ENCODE data around the gene LILRA5. TPM values are rescaled to one million over a fixed set of nuclear protein-coding genes. Genes with fewer than 3 reads are reported as not detected.
"Not testable (repeated sequence)": the region's sequence is repeated elsewhere in the genome, so short reads cannot be mapped to it uniquely, and the experiment has no call there.

The LILRA5 gene
- total and polyA plus RNA-seq, 2 donors: 1.5 to 9.2 TPM

- Histone ChIP-seq H3K4me1 (ENCODE audit: control insufficient read depth in 2 of 2, insufficient read depth in 2 of 2, low read length in 2 of 2) (no peaks in the 10 kb centered on the region), H3K27ac (ENCODE audit: low read depth in 1 of 2, low read length in 1 of 2) (no peak overlapping the region), H3K9me3 (ENCODE audit: control insufficient read depth in 2 of 2, insufficient read depth in 1 of 2, low read length in 1 of 2) (no peaks in the 10 kb centered on the region), H3K4me3 (ENCODE audit: low read length in 2 of 2) (no peak overlapping the region), H3K27me3 (ENCODE audit: control insufficient read depth in 2 of 2, insufficient read depth in 1 of 2, low read length in 1 of 2) (no peaks in the 10 kb centered on the region), H3K36me3 (ENCODE audit: control insufficient read depth in 2 of 2, insufficient read depth in 2 of 2, low read length in 1 of 2) (no peaks in the 10 kb centered on the region)
- 84% methylated on average over 12 of the region's 12 CpGs for WGBS
- DNase-seq (ENCODE audit: low read depth in 6 of 9, low spot score in 9 of 9): no peak
Observed at GRCh38 chr19:54335979-54336892, 23.3 kb upstream of the LILRA5 start.

GRCh38 chr19:54335164-54335563 is 22.2 kb upstream of the LILRA5 start:
- Histone ChIP-seq H3K9me3 (ENCODE audit: control insufficient read depth in 2 of 2, insufficient read depth in 1 of 2, low read length in 1 of 2) (no peaks in the 10 kb centered on the region), H3K4me1 (ENCODE audit: control insufficient read depth in 2 of 2, insufficient read depth in 2 of 2, low read length in 2 of 2) (no peaks in the 10 kb centered on the region), H3K27me3 (ENCODE audit: control insufficient read depth in 2 of 2, insufficient read depth in 1 of 2, low read length in 1 of 2) (no peaks in the 10 kb centered on the region), H3K4me3 (ENCODE audit: low read length in 2 of 2) (no peak overlapping the region), H3K36me3 (ENCODE audit: control insufficient read depth in 2 of 2, insufficient read depth in 2 of 2, low read length in 1 of 2) (no peaks in the 10 kb centered on the region), H3K27ac (ENCODE audit: low read depth in 1 of 2, low read length in 1 of 2) (no peak overlapping the region)
- no peak for DNase-seq (ENCODE audit: low read depth in 6 of 9, low spot score in 9 of 9)
- WGBS: 82% methylated on average over 5 of the region's 5 CpGs

DNA sequence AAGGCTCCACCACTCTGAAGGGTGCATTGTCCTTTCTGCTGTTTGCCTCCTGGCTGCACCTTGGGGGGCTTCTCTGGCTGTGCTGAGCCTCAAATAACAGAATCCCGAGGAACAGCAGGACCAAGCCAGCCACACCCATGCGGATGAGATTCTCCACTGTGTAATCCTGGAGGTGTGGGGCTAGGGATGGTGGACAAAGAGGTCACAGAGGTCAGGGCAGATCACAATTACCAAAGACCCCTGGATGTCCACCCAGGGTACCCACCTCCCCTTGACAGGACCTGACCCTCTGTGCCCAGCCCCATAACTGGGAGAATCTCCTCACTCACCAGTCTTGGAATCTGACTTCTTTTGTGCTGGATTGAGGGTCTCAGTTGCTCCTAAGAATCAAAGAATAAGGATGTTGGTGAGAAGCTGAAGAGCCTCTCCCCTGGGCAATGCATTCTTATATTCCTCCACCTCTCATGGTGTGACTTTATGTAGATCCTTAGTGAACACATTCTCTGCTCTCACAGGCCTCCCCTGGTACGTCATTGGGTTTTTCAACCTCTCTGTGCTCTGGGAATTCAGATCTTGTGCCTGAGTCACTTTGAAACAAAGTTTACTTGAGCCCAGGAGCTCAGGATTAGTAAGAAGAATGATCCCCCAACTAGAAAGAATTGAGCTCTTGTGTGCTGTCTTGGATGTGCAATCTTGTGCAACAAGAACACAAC is 20.8 kb upstream of the LILRA5 start:
- 95% methylated on average over 3 of the region's 3 CpGs for WGBS
- no peak overlapping the region for H3K4me3 ChIP-seq (ENCODE audit: low read length in 2 of 2)
- no peak overlapping the region for H3K27ac ChIP-seq (ENCODE audit: low read depth in 1 of 2, low read length in 1 of 2)
- DNase-seq (ENCODE audit: low read depth in 6 of 9, low spot score in 9 of 9): no peak
- no peaks in the 10 kb centered on the region for H3K27me3 ChIP-seq (ENCODE audit: control insufficient read depth in 2 of 2, insufficient read depth in 1 of 2, low read length in 1 of 2)
- no peaks in the 10 kb centered on the region for H3K9me3 ChIP-seq (ENCODE audit: control insufficient read depth in 2 of 2, insufficient read depth in 1 of 2, low read length in 1 of 2)
- no peaks in the 10 kb centered on the region for H3K36me3 ChIP-seq (ENCODE audit: control insufficient read depth in 2 of 2, insufficient read depth in 2 of 2, low read length in 1 of 2)
- no peaks in the 10 kb centered on the region for H3K4me1 ChIP-seq (ENCODE audit: control insufficient read depth in 2 of 2, insufficient read depth in 2 of 2, low read length in 2 of 2)

- no peaks in the 10 kb centered on the region for H3K9me3 ChIP-seq (ENCODE audit: control insufficient read depth in 2 of 2, insufficient read depth in 1 of 2, low read length in 1 of 2)
- no peaks in the 10 kb centered on the region for H3K27me3 ChIP-seq (ENCODE audit: control insufficient read depth in 2 of 2, insufficient read depth in 1 of 2, low read length in 1 of 2)
- no peak for DNase-seq (ENCODE audit: low read depth in 6 of 9, low spot score in 9 of 9)
- no peak overlapping the region for H3K4me3 ChIP-seq (ENCODE audit: low read length in 2 of 2)
- no peak overlapping the region for H3K27ac ChIP-seq (ENCODE audit: low read depth in 1 of 2, low read length in 1 of 2)
- no peaks in the 10 kb centered on the region for H3K4me1 ChIP-seq (ENCODE audit: control insufficient read depth in 2 of 2, insufficient read depth in 2 of 2, low read length in 2 of 2)
- H3K36me3 ChIP-seq (ENCODE audit: control insufficient read depth in 2 of 2, insufficient read depth in 2 of 2, low read length in 1 of 2): no peaks in the 10 kb centered on the region
- 95% methylated on average over 7 of the region's 7 CpGs for WGBS
Observed at GRCh38 chr19:54332149-54332548, 19.2 kb upstream of the LILRA5 start.

DNA sequence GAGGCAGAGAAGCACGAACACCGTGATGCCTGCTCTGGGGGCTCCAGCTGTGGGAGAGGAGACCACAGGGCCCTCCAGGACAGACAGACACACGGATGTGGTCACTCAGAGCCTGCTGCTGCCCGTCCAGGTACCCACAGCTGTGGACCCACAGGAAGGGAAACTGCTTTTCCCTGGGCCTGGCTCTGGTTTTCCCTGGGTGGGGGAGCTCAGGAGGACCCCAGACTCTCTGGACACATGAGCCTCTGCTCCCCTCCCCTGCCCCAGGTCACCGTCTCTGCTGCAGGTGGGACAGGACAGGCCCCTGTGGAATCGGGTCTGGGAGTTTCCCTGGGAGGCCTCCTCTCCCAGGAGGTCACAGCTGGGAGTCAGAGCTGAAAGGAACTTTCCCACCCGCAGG is 18.7 kb upstream of the LILRA5 start:
- Histone ChIP-seq H3K36me3 (ENCODE audit: control insufficient read depth in 2 of 2, insufficient read depth in 2 of 2, low read length in 1 of 2) (no peaks in the 10 kb centered on the region), H3K27ac (ENCODE audit: low read depth in 1 of 2, low read length in 1 of 2) (no peak overlapping the region), H3K4me1 (ENCODE audit: control insufficient read depth in 2 of 2, insufficient read depth in 2 of 2, low read length in 2 of 2) (no peaks in the 10 kb centered on the region), H3K4me3 (ENCODE audit: low read length in 2 of 2) (no peak overlapping the region), H3K9me3 (ENCODE audit: control insufficient read depth in 2 of 2, insufficient read depth in 1 of 2, low read length in 1 of 2) (no peaks in the 10 kb centered on the region), H3K27me3 (ENCODE audit: control insufficient read depth in 2 of 2, insufficient read depth in 1 of 2, low read length in 1 of 2) (no peaks in the 10 kb centered on the region)
- no peak for DNase-seq (ENCODE audit: low read depth in 6 of 9, low spot score in 9 of 9)
- 95% methylated on average over 7 of the region's 7 CpGs for WGBS

DNA sequence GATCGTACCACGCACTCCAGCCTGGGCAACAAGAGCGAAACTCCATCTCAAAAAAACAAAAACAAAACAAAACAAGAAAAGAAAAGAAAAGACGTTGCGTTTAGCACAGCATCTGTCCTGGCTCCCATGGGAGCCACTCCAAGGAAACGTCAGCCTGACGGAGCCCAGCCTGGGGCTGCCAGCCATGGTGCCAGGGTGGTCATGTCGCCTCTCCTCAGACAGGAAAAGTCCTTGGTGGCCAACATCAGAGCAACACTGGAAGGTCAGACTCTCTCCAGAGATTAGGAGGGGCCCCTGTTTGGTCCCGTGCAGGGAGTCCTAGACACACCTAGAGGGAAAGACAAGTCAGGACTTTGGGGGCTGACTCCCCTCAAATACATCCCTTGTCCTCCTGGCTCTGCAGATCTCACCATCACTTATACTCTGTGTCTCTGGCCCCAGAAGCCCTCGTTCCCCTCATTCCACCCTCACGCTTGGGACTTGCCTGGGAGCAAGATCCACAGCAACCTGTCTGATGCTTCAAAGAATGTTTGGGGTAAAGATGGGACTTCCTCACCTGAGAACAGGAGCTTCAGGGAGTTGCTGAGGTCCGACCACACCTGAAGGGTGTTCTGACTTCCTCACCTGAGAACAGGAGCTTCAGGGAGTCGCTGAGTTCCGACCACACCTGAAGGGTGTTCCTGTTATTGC is 16.7 kb upstream of the LILRA5 start:
- no peak for DNase-seq (ENCODE audit: low read depth in 6 of 9, low spot score in 9 of 9)
- H3K36me3 ChIP-seq (ENCODE audit: control insufficient read depth in 2 of 2, insufficient read depth in 2 of 2, low read length in 1 of 2): no peaks in the 10 kb centered on the region
- H3K4me1 ChIP-seq (ENCODE audit: control insufficient read depth in 2 of 2, insufficient read depth in 2 of 2, low read length in 2 of 2): peaks cover 4 to 9% of the 10 kb centered on the region in 2 donors
- WGBS: 95% methylated on average over 14 of the region's 14 CpGs
- no peak overlapping the region for H3K4me3 ChIP-seq (ENCODE audit: low read length in 2 of 2)
- no peak overlapping the region for H3K27ac ChIP-seq (ENCODE audit: low read depth in 1 of 2, low read length in 1 of 2)
- H3K9me3 ChIP-seq (ENCODE audit: control insufficient read depth in 2 of 2, insufficient read depth in 1 of 2, low read length in 1 of 2): no peaks in the 10 kb centered on the region
- H3K27me3 ChIP-seq (ENCODE audit: control insufficient read depth in 2 of 2, insufficient read depth in 1 of 2, low read length in 1 of 2): no peaks in the 10 kb centered on the region

DNA sequence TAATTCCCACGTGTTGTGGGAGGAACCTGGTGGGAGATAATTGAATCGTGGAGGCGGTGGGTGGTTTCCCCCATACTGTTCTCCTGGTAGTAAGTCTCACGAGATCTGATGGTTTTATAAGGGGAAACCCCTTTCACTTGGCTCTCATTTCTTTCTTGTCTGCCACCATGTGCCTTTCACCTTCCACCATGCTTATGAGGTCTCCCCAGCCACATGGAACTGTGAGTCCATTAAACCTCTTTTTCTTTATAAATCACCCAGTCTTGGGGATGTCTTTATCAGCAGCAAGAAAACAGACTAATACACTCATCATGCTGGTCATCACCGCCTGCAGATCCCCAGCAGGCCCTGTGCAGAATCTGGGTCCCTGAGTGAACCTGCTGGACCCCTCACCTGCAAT is 15.8 kb upstream of the LILRA5 start:
- not testable (repeated sequence) for H3K27ac ChIP-seq (ENCODE audit: low read depth in 1 of 2, low read length in 1 of 2); DNase-seq (ENCODE audit: low read depth in 6 of 9, low spot score in 9 of 9); H3K9me3 ChIP-seq (ENCODE audit: control insufficient read depth in 2 of 2, insufficient read depth in 1 of 2, low read length in 1 of 2); H3K27me3 ChIP-seq (ENCODE audit: control insufficient read depth in 2 of 2, insufficient read depth in 1 of 2, low read length in 1 of 2); H3K4me1 ChIP-seq (ENCODE audit: control insufficient read depth in 2 of 2, insufficient read depth in 2 of 2, low read length in 2 of 2); H3K36me3 ChIP-seq (ENCODE audit: control insufficient read depth in 2 of 2, insufficient read depth in 2 of 2, low read length in 1 of 2); H3K4me3 ChIP-seq (ENCODE audit: low read length in 2 of 2)
- WGBS: 94% methylated on average over 5 of the region's 5 CpGs

GRCh38 chr19:54325631-54326030 is 12.7 kb upstream of the LILRA5 start:
- 83% methylated on average over 5 of the region's 5 CpGs for WGBS
- Histone ChIP-seq H3K36me3 (ENCODE audit: control insufficient read depth in 2 of 2, insufficient read depth in 2 of 2, low read length in 1 of 2) (no peaks in the 10 kb centered on the region), H3K4me1 (ENCODE audit: control insufficient read depth in 2 of 2, insufficient read depth in 2 of 2, low read length in 2 of 2) (peaks cover 4 to 9% of the 10 kb centered on the region in 2 donors), H3K9me3 (ENCODE audit: control insufficient read depth in 2 of 2, insufficient read depth in 1 of 2, low read length in 1 of 2) (no peaks in the 10 kb centered on the region), H3K27ac (ENCODE audit: low read depth in 1 of 2, low read length in 1 of 2) (no peak overlapping the region), H3K27me3 (ENCODE audit: control insufficient read depth in 2 of 2, insufficient read depth in 1 of 2, low read length in 1 of 2) (no peaks in the 10 kb centered on the region), H3K4me3 (ENCODE audit: low read length in 2 of 2) (no peak overlapping the region)
- no peak for DNase-seq (ENCODE audit: low read depth in 6 of 9, low spot score in 9 of 9)

DNA sequence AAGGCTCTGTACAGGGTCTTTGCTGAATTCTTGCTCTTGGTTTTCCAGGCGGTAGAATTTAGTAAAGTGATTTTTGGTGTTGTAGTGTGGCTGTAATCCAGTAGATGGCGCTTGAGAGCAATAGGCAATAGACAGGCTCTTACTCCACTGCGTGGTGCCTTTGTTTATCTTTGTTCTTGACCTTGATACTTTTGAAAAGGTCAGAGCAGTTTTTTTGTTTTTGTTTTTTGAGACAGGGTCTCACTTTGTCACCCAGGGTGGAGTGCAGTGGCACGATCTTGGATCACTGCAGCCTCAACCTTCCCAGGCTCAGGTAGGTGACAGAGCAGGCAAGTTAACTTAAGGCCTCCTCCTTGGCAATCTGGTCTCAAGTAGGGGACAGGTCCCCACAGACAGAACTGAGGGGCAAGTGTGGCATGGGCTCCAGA is 12.2 kb upstream of the LILRA5 start:
- no peaks in the 10 kb centered on the region for H3K9me3 ChIP-seq (ENCODE audit: control insufficient read depth in 2 of 2, insufficient read depth in 1 of 2, low read length in 1 of 2)
- H3K4me1 ChIP-seq (ENCODE audit: control insufficient read depth in 2 of 2, insufficient read depth in 2 of 2, low read length in 2 of 2): peaks cover 4 to 9% of the 10 kb centered on the region in 2 donors
- no peak overlapping the region for H3K27ac ChIP-seq (ENCODE audit: low read depth in 1 of 2, low read length in 1 of 2)
- H3K4me3 ChIP-seq (ENCODE audit: low read length in 2 of 2): no peak overlapping the region
- 19% methylated on average over 4 of the region's 4 CpGs for WGBS
- no peaks in the 10 kb centered on the region for H3K36me3 ChIP-seq (ENCODE audit: control insufficient read depth in 2 of 2, insufficient read depth in 2 of 2, low read length in 1 of 2)
- no peaks in the 10 kb centered on the region for H3K27me3 ChIP-seq (ENCODE audit: control insufficient read depth in 2 of 2, insufficient read depth in 1 of 2, low read length in 1 of 2)
- DNase-seq (ENCODE audit: low read depth in 6 of 9, low spot score in 9 of 9): peak; percentile 42 to 84 (median 69)
